Stimulated activated CD4-positive, alpha-beta T cell treated with anti-CD3 and anti-CD28 coated beads, Interleukin-4, amount 100 ng/mL, for 1 hour (primary cell): ENCODE data around the gene CAPN15.

Experiments used
- DNase-seq: peaks from one replicate; pipeline ENCODE4 v3.0.0-alpha.2; 2020

CAPN15 gene

DNA sequence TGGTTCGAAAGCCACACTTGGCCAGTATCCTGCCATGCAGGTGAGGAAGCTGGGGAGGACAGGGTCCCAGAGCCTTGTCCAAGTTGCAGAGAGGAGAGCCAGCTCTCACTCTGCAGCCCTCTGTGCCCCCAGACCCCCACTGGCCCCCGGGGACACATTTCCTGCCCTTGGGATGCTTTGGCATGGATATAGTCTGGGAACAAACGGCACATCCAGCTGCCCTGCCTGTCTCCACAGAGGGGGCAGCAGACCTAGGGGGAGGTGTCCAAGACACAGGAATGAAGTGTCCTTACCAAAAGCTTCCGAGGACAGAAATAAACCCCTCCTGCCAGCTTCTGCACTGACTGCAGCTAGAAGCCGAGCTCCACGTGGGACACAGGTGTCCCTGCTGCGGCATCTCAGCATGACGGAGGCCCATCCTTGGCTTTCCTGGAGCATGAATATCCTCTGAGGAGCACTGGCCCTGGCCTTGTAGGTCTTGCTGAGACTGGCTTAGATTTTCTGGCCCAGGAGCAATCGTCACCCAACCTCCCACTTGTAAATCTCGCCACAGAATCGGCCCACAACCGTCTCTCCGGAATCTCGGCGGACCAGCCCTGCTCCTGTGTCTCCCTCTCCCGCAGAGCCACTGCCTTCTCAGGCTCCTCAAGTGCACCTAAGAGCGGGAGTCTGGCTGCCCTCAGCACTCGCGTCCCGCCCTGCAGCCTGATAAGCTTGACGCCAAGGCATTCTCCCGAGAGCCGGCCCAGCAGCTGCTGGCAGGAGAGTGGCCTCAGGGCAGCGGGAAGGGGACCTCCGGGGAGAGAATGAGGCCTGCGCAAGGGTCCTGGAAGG lies 1.1 kb upstream of the CAPN15 start:
- no peak for DNase-seq

DNA sequence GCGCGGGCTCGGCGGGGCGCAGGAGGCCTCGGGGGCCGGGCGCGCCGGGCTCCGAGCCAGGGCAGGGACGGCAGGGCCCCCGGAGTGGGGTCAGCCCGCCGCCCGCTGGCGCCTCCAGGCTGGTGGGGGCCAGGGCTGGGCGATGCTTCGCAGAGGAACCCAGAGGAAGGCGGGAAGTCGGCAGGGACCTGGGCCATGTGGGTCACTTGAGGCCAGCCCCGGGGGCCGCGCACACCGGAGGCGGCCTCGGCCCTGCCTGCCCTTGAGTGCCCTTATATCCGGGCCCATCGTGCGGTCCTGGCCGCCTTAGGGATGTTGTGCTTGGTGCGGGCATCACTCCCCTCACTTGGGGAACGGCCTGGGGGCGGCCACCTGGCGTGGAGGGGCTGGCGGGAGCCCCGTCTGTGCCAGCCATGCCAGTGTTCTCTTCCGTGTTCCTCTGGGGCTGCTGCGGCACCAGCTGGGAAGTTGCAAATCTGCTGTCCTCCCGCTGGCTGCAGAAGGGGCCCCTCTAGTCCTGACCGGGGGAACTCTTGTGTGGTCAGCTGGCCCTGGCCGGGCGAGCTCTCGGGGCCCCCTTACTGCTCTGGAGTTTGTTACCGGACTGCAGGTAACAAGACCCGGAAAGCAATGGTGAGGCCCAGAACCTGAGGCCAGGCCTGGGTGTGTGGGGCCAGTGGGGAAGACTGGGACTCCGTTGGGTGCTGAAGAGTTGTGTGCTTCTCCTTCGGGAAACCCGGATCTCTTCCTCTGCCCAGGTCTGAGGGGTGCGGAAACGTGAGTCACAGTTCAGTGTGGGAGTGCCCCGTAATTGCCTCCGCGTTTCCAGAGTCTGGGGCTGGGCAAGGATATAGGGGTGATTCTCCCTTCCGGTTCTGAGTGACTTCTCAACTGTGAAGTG lies 849 bp downstream of the CAPN15 start:
- DNase-seq = peak; percentile 34

DNA sequence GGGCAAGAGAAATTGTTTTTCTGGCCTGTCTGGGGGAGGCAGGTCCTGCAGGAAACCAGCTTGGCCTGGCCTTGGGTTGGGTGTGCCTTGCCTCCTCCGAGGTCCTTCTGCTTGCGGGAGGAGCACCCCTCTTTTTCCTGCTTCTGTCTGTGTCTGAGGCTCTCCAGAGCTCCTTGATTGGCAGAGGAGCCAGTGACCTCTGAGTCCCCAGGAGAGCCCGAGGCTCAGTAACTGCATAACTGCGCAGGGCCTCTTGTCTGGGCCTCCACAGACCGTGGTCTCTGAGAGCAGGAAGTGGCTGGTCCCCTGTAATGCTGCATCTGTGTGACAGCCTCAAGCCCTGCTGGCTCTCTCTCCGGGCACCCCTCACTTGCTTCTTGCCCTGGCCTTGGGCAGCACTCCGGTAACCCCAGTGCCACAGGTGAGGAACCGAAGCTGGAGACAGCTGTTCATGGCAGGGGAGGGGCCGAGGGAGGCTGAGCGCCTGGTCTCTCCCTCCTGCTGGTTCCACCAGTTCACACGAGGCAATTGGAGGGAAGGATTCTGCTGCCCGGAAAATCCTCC lies 1.6 kb downstream of the CAPN15 start:
- DNase-seq = no peak

- no peak for DNase-seq
Measured at GRCh38 chr16:530111-530817, 2.8 kb downstream of the CAPN15 start.

- DNase-seq = no peak
Measured at GRCh38 chr16:531494-532125, 4.1 kb downstream of the CAPN15 start.

DNA sequence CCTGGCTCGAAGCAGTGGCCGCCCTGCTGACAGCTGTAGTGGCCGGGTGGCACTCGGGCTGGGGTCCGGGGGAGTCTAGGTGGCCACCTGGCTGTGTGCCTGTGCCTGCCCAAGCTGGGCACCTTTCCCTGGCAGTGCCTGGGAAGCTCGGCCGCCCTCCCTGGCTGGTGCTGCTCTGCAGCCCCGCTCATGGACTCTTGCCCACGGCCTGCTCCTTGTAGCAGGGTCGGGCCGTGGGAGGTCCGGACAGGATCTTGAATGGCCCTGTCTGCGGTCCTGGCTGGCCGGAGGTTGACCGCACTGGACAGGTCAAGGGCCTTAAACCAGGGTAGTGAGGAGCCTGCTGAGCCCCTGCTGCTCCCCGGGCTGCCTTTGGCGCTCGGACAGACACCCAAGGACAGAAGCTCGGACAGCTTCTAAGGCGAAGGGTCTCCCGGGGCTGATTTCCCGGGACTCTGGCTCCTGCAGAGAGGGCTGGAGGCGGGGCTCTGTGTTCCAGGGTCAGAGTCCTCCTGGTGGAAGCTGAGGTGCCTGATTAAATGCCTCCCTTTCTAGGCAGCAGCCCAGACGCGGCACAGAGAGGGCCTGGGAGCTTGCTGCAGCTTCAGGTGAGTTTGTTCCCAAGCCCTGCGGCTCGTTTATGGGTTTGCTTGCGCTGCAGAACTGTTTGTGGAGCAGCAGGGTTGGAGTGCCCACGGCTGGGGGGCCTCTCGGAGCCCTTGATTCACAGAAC lies 6.0 kb downstream of the CAPN15 start:
- no peak for DNase-seq

- DNase-seq = no peak
Measured at GRCh38 chr16:534135-534534, 6.6 kb downstream of the CAPN15 start.

GRCh38 chr16:534856-535445 lies 7.4 kb downstream of the CAPN15 start:
- DNase-seq = no peak

- no peak for DNase-seq
Measured at GRCh38 chr16:535446-536405, 8.2 kb downstream of the CAPN15 start.

DNA sequence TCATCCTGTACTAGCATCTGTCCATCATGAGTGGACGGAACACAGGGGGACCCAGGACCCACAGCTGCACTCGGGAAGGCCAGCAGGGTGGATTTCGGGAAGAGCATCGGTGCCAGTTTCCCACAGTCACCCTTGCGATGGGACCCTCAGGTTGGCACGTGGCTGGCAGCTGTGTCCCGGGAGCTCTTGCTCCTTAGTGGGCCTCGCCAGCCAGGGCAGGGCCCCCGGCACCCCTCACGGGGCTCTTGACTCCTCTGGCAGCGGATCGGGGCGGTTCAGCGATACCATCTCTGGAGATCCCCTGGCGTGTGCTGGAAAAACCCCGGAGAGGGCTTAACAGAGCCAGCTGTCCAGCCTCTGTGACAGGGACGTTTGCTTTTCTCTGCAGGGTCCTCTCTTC lies 9.2 kb downstream of the CAPN15 start:
- no peak for DNase-seq

GRCh38 chr16:537415-538335 lies 10.2 kb downstream of the CAPN15 start:
- DNase-seq = no peak

GRCh38 chr16:539901-540530 lies 12.5 kb downstream of the CAPN15 start:
- no peak for DNase-seq

DNA sequence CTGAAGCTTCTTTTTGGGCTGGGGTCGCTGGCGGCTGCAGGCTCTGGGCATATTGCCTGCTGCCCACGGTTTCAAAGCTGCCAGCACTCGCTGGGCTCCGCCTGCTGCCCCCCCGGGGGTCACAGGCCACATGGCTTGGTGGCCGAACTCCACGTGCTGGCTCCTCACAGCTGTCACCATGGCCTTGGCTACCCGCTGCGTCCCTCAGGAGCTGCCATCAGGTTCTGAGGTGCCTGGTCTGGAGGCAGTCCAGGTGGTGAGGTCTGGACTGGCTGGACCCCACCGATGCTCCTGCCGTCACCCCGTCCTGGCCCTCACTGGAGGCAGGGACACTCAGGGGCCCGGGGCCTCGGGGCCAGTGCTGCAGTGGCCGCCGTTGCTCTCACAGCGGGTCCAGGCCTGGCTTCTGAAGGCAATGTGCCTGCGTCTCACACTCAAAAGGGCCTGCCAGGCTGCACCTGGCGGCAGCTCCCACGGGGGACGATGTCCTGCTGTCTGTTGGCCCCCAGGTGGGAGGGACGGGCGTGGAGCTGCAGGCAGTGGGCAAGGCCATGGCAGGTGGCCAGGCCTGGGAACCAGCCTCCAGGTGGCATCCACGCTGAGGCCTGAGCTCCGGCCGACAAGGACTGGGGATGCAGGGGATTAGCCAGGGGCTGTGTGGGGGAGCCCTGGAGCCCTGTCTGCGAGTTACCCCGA lies 13.3 kb downstream of the CAPN15 start:
- DNase-seq = no peak

- DNase-seq = no peak
Measured at GRCh38 chr16:543301-544164, 16.0 kb downstream of the CAPN15 start.

DNA sequence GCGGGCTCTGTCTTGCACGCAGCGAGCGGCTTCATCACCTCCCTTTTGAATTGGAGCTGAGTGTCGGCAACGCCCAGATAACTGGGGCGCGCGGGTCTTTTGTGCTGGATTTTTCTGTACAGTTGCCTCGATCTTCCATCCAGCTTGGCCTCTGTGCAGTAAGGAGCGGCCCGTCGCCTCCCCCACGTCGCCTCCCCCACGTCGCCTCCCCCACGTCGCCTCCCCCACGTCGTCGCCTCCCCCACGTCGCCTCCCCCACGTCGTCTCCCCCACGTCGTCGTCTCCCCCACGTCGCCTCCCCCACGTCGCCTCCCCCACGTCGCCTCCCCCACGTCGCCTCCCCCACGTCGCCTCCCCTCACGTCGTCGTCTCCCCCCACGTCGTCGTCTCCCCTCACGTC lies 17.0 kb downstream of the CAPN15 start:
- DNase-seq = no peak

GRCh38 chr16:546909-547770 lies 19.6 kb downstream of the CAPN15 start:
- DNase-seq = peak; percentile 66
